ENCODE results near the gene THOC2. TPM values are rescaled to one million over a fixed set of nuclear protein-coding genes. Genes with fewer than 3 reads are reported as not detected.
"Not testable (repeated sequence)": the region's sequence is repeated elsewhere in the genome, so short reads cannot be mapped to it uniquely, and the experiment has no call there.

THOC2 gene
- total RNA-seq, 1 donor = 35.8 TPM

- no peak for DNase-seq (ENCODE audit: low read depth in 2 of 3, low spot score in 2 of 3)
Observed at GRCh38 chrX:123736333-123736921, 3.6 kb upstream of the THOC2 start.

- DNase-seq (ENCODE audit: low read depth in 2 of 3, low spot score in 2 of 3) = not testable (repeated sequence)
Observed at GRCh38 chrX:123735137-123735536, 2.3 kb upstream of the THOC2 start.

GRCh38 chrX:123734079-123734478 is 1.2 kb upstream of the THOC2 start:
- not testable (repeated sequence) for DNase-seq (ENCODE audit: low read depth in 2 of 3, low spot score in 2 of 3)

GRCh38 chrX:123731987-123732669 is 724 bp downstream of the THOC2 start:
- DNase-seq (ENCODE audit: low read depth in 2 of 3, low spot score in 2 of 3) = no peak

GRCh38 chrX:123731258-123731986 is 1.4 kb downstream of the THOC2 start:
- DNase-seq (ENCODE audit: low read depth in 2 of 3, low spot score in 2 of 3) = no peak

- no peak for DNase-seq (ENCODE audit: low read depth in 2 of 3, low spot score in 2 of 3)
Observed at GRCh38 chrX:123728554-123728953, 4.3 kb downstream of the THOC2 start.

- DNase-seq (ENCODE audit: low read depth in 2 of 3, low spot score in 2 of 3) = peak in 1 of 3 donors; percentile 28
Observed at GRCh38 chrX:123728016-123728415, 4.8 kb downstream of the THOC2 start.

- not testable (repeated sequence) for DNase-seq (ENCODE audit: low read depth in 2 of 3, low spot score in 2 of 3)
Observed at GRCh38 chrX:123722193-123722592, 10.7 kb downstream of the THOC2 start.

- no peak for DNase-seq (ENCODE audit: low read depth in 2 of 3, low spot score in 2 of 3)
Observed at GRCh38 chrX:123720486-123720885, 12.4 kb downstream of the THOC2 start.

GRCh38 chrX:123713841-123714240 is 19.0 kb downstream of the THOC2 start:
- DNase-seq (ENCODE audit: low read depth in 2 of 3, low spot score in 2 of 3) = no peak

GRCh38 chrX:123713434-123713833 is 19.4 kb downstream of the THOC2 start:
- DNase-seq (ENCODE audit: low read depth in 2 of 3, low spot score in 2 of 3) = no peak

- not testable (repeated sequence) for DNase-seq (ENCODE audit: low read depth in 2 of 3, low spot score in 2 of 3)
Observed at GRCh38 chrX:123711201-123711600, 21.7 kb downstream of the THOC2 start.

GRCh38 chrX:123704781-123705180 is 28.1 kb downstream of the THOC2 start:
- no peak for DNase-seq (ENCODE audit: low read depth in 2 of 3, low spot score in 2 of 3)

- DNase-seq (ENCODE audit: low read depth in 2 of 3, low spot score in 2 of 3) = no peak
Observed at GRCh38 chrX:123698979-123699520, 33.8 kb downstream of the THOC2 start.

- no peak for DNase-seq (ENCODE audit: low read depth in 2 of 3, low spot score in 2 of 3)
Observed at GRCh38 chrX:123696334-123696733, 36.5 kb downstream of the THOC2 start.

- no peak for DNase-seq (ENCODE audit: low read depth in 2 of 3, low spot score in 2 of 3)
Observed at GRCh38 chrX:123695242-123695641, 37.6 kb downstream of the THOC2 start.

- no peak for DNase-seq (ENCODE audit: low read depth in 2 of 3, low spot score in 2 of 3)
Observed at GRCh38 chrX:123691776-123692175, 41.1 kb downstream of the THOC2 start.

GRCh38 chrX:123688524-123688923 is 44.3 kb downstream of the THOC2 start:
- no peak for DNase-seq (ENCODE audit: low read depth in 2 of 3, low spot score in 2 of 3)

- no peak for DNase-seq (ENCODE audit: low read depth in 2 of 3, low spot score in 2 of 3)
Observed at GRCh38 chrX:123685232-123685631, 47.6 kb downstream of the THOC2 start.

- no peak for DNase-seq (ENCODE audit: low read depth in 2 of 3, low spot score in 2 of 3)
Observed at GRCh38 chrX:123682186-123682585, 50.7 kb downstream of the THOC2 start.

- not testable (repeated sequence) for DNase-seq (ENCODE audit: low read depth in 2 of 3, low spot score in 2 of 3)
Observed at GRCh38 chrX:123679733-123680460, 53.0 kb downstream of the THOC2 start.

Data from hematopoietic multipotent progenitor cell (in vitro differentiated cells).